SU-DHL-6 (cell line): ENCODE data around the gene LPCAT1.

Experiments
- EZH2phosphoT487 ChIP-seq: fragments of 200-600 bp; sonication (generic), shearing (Covaris generic); conservative IDR thresholded peaks from 2 replicates; pipeline ENCODE4 v1.6.1; 2018; ENCODE audit warnings: mild to moderate bottlenecking, antibody characterized with exemption, low read length, moderate library complexity, mixed read lengths
- TF ChIP-seq, protein P1 (sequence below): fragments of 200-600 bp; sonication (generic); IDR thresholded peaks from one replicate; pipeline ENCODE4 v1.5.1; 2017; ENCODE audit warnings: antibody characterized with exemption, mild to moderate bottlenecking, low read length, moderate library complexity; ENCODE audit not compliant: insufficient read depth, poor library complexity, severe bottlenecking

DNA sequence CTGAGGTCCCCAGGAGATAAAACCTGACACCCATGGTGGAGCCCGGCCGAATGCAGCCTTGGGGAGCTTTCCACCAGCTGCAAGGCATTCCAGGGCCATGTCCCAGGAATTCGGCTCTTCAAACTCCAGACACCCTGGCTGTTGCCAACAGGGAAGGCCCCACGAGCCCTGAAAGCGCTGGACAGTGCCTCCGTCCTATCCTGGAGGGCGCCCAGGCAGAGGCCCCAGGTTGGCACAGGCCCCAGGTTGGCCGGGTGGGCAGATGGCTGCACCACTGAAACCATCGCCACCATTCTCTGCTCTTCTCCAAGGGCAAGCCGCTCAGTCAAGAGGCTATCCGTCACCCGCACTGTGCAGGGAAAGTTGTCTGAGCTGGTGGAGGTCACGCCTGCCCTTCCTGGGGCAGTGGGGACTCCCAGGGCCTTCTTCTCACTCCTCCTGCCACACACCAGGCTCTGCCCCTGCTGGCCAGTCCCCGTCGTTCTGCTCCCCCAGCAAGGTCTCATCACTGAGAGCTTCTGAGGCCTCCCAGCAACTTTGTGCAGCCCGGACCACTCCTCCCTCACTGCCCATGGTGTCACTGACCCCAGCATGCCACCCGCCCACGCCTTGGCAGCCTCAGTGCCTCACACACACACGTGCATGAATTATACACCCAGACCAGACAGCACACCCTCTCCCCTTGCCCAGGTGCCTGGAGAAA lies 99.7 kb downstream of the LPCAT1 start:
- TF ChIP-seq, protein P1, sequence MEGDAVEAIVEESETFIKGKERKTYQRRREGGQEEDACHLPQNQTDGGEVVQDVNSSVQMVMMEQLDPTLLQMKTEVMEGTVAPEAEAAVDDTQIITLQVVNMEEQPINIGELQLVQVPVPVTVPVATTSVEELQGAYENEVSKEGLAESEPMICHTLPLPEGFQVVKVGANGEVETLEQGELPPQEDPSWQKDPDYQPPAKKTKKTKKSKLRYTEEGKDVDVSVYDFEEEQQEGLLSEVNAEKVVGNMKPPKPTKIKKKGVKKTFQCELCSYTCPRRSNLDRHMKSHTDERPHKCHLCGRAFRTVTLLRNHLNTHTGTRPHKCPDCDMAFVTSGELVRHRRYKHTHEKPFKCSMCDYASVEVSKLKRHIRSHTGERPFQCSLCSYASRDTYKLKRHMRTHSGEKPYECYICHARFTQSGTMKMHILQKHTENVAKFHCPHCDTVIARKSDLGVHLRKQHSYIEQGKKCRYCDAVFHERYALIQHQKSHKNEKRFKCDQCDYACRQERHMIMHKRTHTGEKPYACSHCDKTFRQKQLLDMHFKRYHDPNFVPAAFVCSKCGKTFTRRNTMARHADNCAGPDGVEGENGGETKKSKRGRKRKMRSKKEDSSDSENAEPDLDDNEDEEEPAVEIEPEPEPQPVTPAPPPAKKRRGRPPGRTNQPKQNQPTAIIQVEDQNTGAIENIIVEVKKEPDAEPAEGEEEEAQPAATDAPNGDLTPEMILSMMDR: no peak
- no peak for TF ChIP-seq EZH2phosphoT487
